Stimulated activated CD4-positive, alpha-beta T cell treated with anti-CD3 and anti-CD28 coated beads, Interleukin-4, amount 100 ng/mL, for 48 hours (primary cell): ENCODE measurements around the gene BRD1.
A peak's percentile ranks its signal among the peaks of the same experiment; 100 is the strongest.

Experiments used
- DNase-seq, 2 donors: peaks; one replicate each; pipeline ENCODE4 v3.0.0-alpha.2; 2020; ENCODE audit warnings: low read depth in 2 of 2

The BRD1 gene

DNA sequence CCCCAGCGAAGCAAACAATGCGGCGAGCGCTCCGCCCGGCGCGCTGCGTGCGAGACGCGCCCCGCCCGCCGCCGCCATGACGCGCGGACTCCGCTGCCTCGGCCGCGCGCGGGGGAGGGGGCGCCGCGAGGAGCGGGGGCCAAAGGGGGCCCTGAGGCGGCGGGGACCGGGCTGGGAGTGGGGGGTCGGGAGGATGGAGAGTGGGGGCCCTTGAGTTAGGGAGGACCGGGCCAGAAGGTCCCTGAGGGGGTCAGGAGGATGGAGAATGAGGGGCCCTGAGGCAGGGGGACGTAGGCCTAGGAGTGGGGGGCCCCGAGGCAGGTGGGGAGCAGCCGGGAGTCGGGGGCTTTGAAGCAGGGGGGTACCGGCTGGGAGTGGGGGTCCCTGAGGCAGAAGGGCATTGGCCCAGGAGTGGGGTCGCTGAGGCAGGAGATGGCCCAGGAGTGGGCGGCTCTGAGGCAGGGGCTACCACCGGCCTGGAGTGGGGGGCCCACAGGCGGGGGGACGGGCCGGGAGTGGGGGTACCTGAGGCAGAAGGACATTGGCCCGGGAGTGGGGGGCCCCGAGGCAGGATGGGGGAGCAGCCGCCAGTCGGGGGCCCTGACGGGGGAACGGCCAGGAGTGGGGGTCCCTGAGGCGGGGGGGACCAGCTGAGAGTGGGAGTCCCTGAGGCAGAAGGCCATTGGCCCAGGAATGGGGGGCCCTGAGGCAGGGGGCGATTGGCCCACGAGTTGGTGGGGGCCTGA, at the start of gene BRD1:
BRD1 (minus strand) TSS at position 21 of the 746 bp plus-strand sequence. CDS start 3,556 bp downstream, outside the sequence.
- DNase-seq = peak; percentile 42 to 47

DNA sequence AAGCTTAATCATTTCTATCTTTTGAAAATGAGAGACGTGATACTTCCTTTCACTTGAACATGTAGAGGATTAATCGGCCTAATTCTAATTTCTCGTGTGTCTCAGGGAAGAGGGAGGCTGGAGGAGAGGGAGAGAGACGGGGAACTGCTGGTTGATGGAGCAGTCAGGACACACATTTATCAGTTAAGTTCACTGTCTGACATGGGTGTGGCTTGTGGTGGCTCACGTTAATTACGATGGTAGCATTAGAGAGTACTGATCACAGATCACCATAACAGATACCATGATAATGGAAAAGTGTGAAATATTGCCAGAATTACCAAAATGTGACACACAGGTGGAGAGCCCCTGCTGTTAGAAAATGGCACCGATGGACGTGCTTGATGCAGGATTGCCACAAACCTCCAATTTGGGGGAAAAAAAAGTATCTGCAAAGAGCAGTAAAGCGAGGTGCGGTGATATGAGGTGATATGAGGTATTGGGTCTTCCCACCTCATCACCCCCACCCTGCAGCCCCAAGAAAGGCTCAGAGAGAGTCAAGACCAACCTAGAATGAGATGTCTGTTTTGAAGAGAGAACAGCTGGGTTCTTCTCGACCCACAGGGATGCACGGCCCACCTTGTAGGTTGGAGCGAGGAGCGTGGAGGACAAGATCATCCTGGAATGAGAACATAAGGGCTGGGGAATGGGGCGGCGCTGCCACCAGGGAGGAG, 45.7 kb upstream of the BRD1 start:
- DNase-seq = no peak

DNA sequence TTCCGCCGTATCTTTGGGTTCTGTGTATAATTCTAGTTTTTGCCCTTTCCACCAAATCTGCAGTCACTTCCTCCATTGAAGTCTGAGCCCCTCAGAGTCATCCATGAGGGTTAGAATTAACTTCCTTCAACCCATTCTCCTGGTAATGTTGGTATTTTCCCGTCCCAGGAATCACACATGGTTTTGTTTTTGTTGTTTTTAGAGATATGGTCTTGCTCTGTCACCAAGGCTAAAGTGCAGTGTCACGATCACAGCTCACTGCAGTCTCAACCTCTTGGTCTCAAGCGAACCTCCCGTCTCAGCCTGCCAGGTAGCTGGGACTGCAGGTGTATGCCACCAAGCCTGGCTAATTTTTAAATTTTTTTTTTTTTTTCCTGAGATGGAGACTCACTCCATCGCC, 44.7 kb upstream of the BRD1 start:
- DNase-seq = no peak

DNA sequence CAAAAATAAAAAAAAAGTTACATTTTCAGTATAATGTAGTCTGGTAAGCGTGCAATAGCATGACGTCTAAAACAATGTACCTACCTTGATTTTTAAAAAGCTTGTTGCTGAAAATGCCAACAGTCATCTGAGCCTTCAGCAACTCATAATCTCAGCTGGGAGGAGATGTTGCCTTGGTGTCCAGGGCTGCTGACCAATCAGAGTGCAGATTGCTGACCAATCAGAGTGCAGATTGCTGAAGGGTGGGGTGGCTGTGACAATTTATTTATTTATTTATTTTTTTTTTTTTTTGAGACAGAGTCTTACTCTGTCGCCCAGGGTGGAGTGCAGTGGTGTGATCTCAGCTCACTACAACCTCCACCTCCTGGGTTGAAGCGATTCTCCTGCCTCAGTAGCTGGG, 43.8 kb upstream of the BRD1 start:
- no peak for DNase-seq

DNA sequence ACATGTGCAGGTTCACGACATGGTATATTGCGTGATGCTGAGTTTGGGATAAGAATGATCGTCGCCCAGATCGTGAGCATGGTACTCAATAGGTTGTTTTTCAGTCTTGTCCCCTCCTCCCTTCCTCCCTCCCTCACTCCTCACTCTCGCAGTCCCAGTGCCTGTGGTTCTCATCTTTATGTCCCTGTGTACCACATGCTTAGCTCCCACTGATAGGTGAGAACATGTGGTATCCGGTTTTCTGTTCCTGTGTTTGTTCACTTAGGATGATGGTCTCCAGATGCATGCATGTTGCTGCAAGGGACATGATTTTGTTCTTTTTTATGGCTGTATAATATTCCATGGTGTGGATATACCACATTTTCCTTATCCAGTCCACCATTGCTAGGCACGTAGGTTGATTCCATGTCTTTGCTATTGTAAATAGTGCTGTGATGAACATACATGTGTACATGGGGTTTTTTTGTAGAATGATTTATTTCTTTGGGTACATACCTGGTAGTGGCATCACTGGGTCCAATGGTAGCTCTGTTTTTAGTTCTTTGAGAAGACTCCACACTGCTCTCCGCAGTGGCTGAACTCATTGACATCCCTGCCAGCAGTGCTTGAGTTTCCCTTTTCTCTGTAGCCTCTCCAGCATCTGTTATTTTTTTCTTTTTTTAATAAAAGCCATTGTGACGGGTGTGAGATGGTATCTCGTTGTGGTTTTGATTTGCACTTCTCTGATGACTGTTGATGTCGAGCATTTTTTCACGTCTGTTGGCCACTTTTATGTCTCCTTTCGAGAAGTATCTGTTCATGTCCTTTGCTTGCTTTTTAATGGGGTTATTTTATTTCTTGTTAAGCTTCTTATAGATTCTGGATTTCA, 42.4 kb upstream of the BRD1 start:
- no peak for DNase-seq

DNA sequence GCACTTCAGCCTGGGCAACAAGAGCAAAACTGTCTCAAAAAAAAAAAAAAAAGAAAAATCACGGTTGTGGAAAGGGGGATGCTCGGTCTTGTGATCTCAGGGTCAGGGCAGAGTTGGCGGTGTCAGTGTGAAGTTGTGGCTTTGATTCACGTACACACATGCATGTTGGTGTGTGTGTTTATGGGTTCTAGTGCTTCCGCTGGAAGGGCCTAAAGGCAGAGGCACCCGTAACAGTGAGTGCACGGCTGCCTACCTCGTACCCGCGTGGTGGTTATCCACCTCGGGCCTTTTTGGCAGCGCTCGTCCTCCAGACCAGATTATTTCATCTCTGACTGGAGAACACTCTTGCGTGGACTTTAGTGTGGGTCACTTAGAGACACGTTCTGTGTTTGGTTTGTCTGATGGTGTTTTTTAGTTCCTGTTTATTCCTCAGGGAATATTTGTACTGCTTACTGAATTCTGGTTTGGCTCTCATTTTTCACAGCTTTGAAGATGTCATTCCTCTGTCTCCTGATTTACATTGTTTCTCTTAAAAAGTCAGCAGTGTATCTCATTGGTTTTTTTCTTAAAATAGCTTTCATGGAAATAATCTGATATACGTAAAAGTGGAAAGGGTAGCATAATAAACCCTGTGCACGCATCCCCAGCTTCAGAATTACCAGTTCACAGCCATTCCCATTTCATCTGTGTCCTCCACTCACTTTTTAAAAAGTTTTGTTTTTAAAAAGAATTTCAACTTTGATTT, 41.6 kb upstream of the BRD1 start:
- no peak for DNase-seq

DNA sequence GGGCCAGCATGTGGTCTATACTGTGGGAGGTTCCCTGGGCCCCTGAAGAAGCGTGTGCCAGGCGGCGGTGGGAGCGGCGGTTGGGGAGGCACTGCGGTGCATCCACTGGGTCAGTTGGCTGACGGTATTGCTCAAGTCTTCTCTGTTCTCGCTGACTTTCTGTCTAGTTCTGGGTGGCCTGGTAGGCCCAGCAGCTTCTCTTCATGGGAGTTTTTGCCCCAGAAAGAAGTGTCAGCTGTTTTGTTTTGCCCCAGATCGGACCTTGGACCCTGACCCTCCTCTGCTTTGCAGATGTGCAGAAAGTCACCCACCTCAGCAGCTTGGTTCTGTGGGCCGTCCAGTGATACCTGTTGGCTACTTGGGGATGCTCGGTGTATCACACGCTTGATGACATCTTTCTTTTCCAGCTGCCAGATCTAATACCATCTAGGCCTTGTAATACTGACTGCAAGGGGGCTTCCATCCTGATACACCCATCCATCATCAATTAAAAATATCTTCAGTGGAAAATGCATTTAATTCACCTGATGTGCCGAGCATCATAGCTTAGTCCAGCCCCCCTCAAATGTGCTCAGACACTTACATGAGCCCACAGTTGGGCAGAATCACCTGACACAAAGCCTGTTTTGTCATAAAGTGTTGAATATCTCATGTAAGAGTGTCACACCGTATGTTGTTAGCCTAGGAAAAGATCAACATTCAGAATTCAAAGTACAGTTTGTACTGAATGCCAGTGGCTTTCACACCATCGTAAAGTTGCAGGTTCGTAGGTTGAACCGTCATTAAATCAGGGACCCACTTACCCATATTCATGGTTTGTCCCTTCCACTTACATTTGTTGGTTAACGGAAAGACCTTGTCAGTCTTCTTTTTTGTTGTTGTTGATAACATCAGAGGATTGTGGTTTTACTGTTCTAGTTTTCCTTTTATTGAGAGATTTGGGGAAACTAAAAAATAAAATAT, 39.9 kb upstream of the BRD1 start:
- no peak for DNase-seq

DNA sequence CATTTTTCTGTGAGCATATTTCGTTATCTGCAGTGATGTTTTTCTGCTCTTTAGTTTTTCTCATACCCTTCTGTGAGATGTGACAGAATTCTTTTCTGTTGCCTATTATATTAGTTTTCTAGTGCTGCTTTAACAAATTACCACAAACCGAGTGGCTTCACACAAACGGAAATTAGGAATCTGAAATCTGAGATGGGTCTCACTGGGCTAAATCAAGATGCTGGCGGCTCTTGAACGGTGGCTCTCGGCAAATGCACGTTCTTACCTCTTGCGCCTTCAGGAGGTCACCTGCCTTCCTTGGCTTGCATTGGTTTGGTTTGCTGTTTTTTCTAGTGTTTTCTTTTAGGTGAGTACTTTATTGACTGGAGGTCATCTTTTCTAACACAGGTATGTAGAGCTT, 39.0 kb upstream of the BRD1 start:
- DNase-seq = no peak

DNA sequence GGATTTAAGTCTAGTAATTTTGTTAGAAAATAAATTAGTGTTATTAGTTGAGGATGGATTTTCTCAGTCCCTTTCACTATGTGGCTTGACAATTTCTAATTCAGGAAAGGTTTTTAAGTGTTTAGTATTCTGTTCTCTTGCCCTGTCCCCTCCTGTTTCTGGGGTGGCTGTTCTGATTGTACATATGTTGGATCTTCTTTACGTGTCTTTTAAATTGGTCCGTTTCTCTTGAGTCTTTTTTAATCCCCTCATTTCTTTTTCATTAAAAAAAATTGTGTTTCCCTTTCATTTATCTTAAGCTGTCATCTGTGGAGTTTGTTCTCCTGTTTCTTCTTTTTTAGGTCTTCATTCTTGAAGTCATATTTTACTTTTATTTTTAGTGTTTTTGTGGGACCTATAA, 38.5 kb upstream of the BRD1 start:
- no peak for DNase-seq

DNA sequence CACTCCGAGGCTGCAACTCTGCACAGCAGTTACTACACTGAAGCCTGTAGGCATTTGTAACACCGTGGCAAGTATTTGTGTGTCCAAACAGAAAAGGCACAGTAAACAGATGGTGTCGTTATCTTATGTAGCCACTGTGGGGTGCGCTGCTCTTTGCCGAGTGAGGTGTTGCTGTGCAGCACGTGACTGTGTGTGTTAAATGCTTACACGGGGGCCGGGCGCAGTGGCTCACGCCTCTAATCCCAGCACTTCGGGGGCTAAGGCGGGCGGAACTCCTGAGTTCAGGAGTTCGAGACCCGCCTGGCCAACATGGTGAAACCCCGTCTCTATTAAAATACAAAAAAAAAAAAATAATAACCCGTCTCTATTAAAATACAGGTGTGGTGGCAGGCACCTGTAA, 37.5 kb upstream of the BRD1 start:
- no peak for DNase-seq

DNA sequence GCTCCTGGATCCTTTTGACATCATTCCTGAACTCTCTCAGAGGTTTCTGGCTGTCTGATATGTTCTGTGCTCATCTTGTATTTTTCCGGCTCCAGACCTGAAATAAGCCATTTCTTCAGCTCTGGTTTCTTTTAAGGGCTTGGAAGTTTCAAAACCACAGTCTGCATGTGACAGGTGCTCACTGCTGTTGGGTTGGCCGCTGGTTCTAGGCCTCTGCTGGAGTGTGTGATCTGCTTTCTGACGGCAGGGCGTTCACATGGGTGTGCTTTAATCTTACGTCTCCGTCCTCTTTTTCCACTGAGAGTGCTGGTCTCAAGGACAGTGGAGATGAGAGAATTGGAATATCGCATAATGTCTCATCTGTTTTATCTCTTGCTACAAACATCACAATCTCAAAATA, 36.3 kb upstream of the BRD1 start:
- no peak for DNase-seq

DNA sequence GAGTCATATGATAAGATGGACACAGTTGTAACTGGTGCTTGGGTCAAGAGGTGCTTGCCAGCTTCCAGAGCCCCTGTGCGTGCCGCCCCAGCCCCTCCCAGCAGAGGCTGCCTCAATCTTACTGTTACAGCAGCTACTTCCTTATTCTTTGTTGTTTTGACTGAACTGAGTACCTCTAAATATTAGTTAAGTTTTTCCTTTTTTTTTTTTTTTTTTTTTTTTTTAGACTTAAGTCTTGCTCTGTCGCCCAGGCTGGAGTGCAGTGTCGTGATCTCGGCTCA, 34.8 kb upstream of the BRD1 start:
- no peak for DNase-seq

DNA sequence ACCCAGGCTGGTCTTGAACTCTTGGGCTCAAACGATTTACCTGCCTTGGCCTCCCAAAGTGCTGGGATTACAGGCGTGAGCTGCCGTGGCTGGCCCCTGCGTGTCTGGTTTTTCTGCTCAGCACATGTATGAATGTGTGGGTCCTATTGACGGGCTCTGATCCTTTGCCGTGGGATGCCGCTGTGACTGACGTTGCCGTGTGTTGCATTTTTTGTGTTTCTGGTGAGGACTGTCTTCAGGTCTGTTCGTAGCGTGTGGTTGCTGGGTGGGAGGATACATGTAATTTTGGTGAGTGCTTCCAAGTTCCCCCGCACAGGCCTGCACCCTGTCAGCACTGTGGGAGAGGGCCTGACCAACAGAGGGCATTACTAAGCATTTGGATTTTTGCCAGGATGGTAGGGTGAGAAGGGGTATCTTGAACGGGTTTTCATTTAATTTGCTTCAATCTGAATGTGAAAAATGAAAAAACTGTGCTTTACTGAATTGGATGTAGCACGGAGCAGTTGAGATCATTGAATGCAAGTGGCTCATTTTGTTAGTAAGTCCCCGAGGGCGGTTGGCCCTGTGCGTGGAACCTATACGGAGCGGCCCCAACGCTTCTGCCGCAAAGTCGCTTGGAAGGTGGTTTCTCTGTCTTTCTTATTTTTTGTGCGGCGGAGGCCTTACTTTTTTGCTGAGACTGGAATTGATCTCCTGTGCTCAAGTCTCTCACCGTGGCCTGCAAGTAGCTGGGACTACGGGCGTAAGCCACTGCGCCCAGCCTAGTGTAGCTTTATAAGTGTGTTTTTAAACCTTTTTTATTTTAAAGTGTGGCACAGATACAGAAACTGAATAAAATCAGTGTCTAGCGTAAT, 34.2 kb upstream of the BRD1 start:
- no peak for DNase-seq

DNA sequence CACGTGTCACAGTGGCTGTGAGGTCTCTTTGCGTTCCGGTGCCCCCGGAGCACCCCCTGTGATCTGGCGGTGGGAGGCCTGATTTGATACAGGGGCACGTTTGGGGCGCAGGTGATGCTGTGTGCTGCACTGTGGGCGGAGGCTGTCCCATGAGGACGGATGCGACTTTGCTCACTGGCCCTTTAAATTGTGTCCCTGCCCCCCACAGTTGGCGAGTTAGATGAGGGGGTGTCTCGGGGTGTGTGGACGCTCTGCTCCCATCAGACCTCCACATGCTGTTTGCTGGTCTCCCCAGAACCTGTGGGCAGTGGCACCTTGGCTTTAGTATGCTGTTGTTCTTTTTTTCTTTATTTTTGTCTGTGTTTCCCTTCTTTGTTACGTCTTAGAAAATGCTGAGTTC, 31.2 kb upstream of the BRD1 start:
- DNase-seq = no peak

DNA sequence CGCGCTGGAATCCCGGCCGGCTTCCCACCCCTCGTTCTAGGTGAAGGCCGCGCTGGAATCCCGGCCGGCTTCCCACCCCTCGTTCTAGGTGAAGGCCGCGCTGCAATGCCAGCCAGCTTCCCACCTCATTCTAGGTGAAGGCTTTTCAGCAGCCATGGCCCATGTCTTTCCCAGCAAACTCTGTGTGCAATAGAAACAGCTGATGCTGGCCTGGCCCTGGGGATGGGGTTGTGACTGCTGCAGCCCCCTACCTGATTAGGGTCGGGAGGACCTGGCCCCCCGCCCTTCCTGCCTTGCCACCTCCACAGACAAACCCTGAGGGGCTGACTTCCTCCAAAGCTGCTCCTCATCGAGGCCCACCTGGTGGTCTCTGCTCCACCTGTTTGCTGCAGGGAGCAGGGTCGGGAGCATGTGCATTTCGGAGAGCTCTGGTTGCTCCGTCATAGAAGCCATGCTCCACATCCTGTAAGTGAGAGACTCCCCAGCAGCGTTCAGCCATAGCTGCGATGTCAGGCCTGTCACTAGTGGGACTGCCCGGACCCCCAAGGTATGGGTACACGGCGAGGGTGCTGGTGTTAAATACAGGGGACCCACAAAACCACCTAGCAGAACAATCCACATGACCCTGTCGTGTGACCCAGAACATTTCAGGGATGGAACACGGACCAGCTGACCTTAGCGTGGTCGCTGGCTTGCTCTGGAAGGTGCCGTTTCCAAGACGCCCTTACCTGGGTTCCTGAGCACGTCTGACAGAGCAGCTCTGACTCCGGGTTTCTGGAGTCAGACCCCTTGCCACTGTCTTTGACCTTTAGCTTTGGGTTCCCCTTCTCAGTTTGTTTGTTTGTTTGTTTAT, 29.3 kb upstream of the BRD1 start:
- no peak for DNase-seq

DNA sequence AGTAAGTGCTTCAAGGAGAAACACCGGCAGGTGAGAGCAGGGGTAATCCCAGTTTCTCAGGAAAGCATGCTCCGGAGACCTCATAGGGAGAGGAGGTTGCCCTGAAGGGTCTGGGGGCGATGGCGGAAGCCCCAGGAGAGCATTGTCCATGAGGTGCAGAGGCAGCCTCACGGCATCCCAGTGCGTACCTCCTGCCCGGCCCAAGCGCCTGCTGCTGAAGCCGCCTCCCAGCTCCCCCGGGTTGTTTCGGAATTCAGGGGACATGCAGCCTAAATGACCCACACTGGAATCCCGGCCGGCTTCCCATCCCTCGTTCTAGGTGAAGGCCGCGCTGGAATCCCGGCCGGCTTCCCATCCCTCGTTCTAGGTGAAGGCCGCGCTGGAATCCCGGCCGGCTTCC, 28.7 kb upstream of the BRD1 start:
- DNase-seq = no peak

DNA sequence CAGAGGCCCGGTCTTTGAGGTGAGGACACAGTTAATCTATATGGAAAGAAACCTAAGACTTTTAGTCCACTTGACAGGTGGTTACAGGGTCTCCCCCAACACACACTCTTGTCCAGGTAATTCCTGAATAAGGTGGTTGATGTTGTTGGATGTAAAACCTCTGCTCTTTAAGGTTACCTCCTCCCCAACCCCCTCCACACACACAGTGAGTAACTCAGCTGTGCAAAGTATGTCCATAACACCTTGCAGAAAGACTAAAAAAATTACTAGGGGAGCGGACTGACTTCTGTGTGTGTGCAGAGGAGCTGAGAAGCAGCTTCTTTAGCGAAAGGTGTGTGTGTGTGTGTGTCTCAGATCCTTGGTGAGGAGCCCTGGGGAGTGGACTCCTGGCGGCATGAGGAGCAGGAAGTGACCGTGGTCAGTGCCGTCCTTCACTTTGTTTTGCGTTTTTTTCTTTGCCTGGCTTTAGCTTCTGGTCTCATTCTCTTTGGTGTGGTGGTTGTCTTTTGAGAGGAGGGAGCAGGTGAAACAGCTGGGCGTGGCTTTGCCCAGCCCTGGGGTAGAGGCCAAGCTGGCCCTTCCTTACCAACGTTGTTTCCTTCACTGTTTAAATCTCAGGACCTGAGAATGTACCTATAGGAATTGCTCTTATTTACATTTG, 27.7 kb upstream of the BRD1 start:
- no peak for DNase-seq
